Small intestine (tissue), 7 donors: Measurements from ENCODE around the gene CERS5. TPM values are rescaled to one million over a fixed set of nuclear protein-coding genes. Genes with fewer than 3 reads are reported as not detected.
A peak's percentile ranks its signal among the peaks of the same experiment; 100 is the strongest.

ENCODE experiments used
- DNase-seq, 2 donors: peaks; one replicate each; pipeline versions ENCODE4 v3.0.0 to v3.0.0-alpha.2; 2013
- FAIRE-seq: peaks from 2 replicates; lab custom pipeline; 2012; peaks lifted over from hg19 to GRCh38; lab: Jason Lieb, UNC
- H3K27ac ChIP-seq, 3 donors: one replicate each; pipeline ENCODE4 v1.5.1; 2013; ENCODE audit warnings: low read length in 2 of 3, mild to moderate bottlenecking in 2 of 3, control low read depth in 1 of 3, inconsistent platforms in 1 of 3, low read depth in 1 of 3, moderate library complexity in 1 of 3
- H3K27me3 ChIP-seq, 3 donors: one replicate each; pipeline ENCODE4 v1.6.1; 2013; ENCODE audit warnings: low read length in 3 of 3, inconsistent platforms in 1 of 3; ENCODE audit not compliant: control insufficient read depth in 3 of 3, insufficient read depth in 3 of 3
- H3K36me3 ChIP-seq, 3 donors: one replicate each; pipeline ENCODE4 v1.6.1; 2013; ENCODE audit warnings: low read length in 3 of 3, inconsistent platforms in 1 of 3, low read depth in 1 of 3, mild to moderate bottlenecking in 1 of 3, moderate library complexity in 1 of 3; ENCODE audit not compliant: control insufficient read depth in 3 of 3, insufficient read depth in 2 of 3
- H3K4me1 ChIP-seq, 3 donors: one replicate each; pipeline ENCODE4 v1.6.1; 2013; ENCODE audit warnings: low read length in 2 of 3, inconsistent platforms in 1 of 3, low read depth in 1 of 3, mild to moderate bottlenecking in 1 of 3, moderate library complexity in 1 of 3; ENCODE audit not compliant: control insufficient read depth in 3 of 3, insufficient read depth in 2 of 3
- H3K4me3 ChIP-seq, 3 donors: one replicate each; pipeline ENCODE4 v1.5.1; 2013; ENCODE audit warnings: low read length in 3 of 3, control low read depth in 1 of 3, inconsistent platforms in 1 of 3, low read depth in 1 of 3, mild to moderate bottlenecking in 1 of 3, moderate library complexity in 1 of 3
- H3K9me3 ChIP-seq, 2 donors: one replicate each; pipeline ENCODE4 v1.6.1; 2013; ENCODE audit warnings: low read depth in 1 of 2, low read length in 1 of 2; ENCODE audit not compliant: control insufficient read depth in 2 of 2, insufficient read depth in 1 of 2
- WGBS, 3 donors: extraction: QIAGEN DNeasy Blood & Tissue Kit; methylation state at CpG; one replicate each; pipeline ENCODE4 v1.1.7; 2013; 5-methylcytosine and 5-hydroxymethylcytosine counted together
- polyA plus RNA-seq, 4 donors: library from polyadenylated mRNA; stranded (reverse) in 3 of 4; unstranded in 1 of 4; fragments of 200-250 nt in 3 of 4; fragments of 120-200 nt in 1 of 4; gene quantifications; one replicate each; pipeline versions ENCODE4 v1.2.1 to v1.2.3, GENCODE V29; 2013
- donor health status: healthy with polysubstance abuse.
- donor health status: control.
- donor health status: control.
- donor health status: Bipolar disorder and iron deficiency.
- donor health status: healthy.

The CERS5 gene
- polyA plus RNA-seq, 4 donors: 10.1 to 29.2 (median 18.9) TPM

GRCh38 chr12:50205648-50206047 lies 38.5 kb upstream of the CERS5 start:
- peaks cover 0 to 13% (median 0%) of the 10 kb centered on the region in 3 donors for H3K4me1 ChIP-seq
- peaks cover 8 to 61% (median 10%) of the 10 kb centered on the region in 3 donors for H3K36me3 ChIP-seq
- no peaks in the 10 kb centered on the region for H3K9me3 ChIP-seq
- H3K4me3 ChIP-seq: no peak overlapping the region
- H3K27ac ChIP-seq: no peak overlapping the region
- FAIRE-seq (no peak), DNase-seq (no peak)
- 89 to 94% (median 91%) methylated on average over 6 of the region's 6 CpGs for WGBS, 3 donors
- H3K27me3 ChIP-seq: no peaks in the 10 kb centered on the region

GRCh38 chr12:50203691-50204090 lies 36.5 kb upstream of the CERS5 start:
- no peaks in the 10 kb centered on the region for H3K9me3 ChIP-seq
- FAIRE-seq: no peak
- no peak overlapping the region for H3K27ac ChIP-seq
- H3K4me3 ChIP-seq: no peak overlapping the region
- H3K4me1 ChIP-seq: peaks cover 0 to 13% (median 0%) of the 10 kb centered on the region in 3 donors
- 62 to 81% (median 77%) methylated on average over 2 of the region's 2 CpGs for WGBS, 3 donors
- DNase-seq: no peak
- no peaks in the 10 kb centered on the region for H3K27me3 ChIP-seq
- peaks cover 14 to 63% (median 15%) of the 10 kb centered on the region in 3 donors for H3K36me3 ChIP-seq

GRCh38 chr12:50201987-50202521 lies 34.9 kb upstream of the CERS5 start:
- FAIRE-seq (no peak), DNase-seq (peak; percentile 57 to 80)
- Histone ChIP-seq H3K4me1 (peaks cover 0 to 15% (median 0%) of the 10 kb centered on the region in 3 donors), H3K9me3 (no peaks in the 10 kb centered on the region), H3K27ac (peak overlapping the region in 2 of 3 donors; percentile 53 to 66), H3K36me3 (peaks cover 14 to 60% (median 15%) of the 10 kb centered on the region in 3 donors), H3K27me3 (no peaks in the 10 kb centered on the region), H3K4me3 (no peak overlapping the region)
- WGBS, 3 donors: 21 to 58% (median 32%) methylated on average over 3 of the region's 3 CpGs

- DNase-seq (no peak), FAIRE-seq (no peak)
- Histone ChIP-seq H3K4me3 (no peak overlapping the region), H3K36me3 (peaks cover 14 to 57% (median 16%) of the 10 kb centered on the region in 3 donors), H3K4me1 (peaks cover 0 to 15% (median 0%) of the 10 kb centered on the region in 3 donors), H3K27me3 (no peaks in the 10 kb centered on the region), H3K27ac (no peak overlapping the region), H3K9me3 (no peaks in the 10 kb centered on the region)
- 81 to 92% (median 85%) methylated on average over 2 of the region's 2 CpGs for WGBS, 3 donors
Observed at GRCh38 chr12:50200552-50201273, 33.5 kb upstream of the CERS5 start.

- Histone ChIP-seq H3K36me3 (peaks cover 8 to 57% (median 12%) of the 10 kb centered on the region in 3 donors), H3K9me3 (no peaks in the 10 kb centered on the region), H3K4me1 (peaks cover 0 to 15% (median 0%) of the 10 kb centered on the region in 3 donors), H3K27ac (no peak overlapping the region), H3K27me3 (no peaks in the 10 kb centered on the region), H3K4me3 (no peak overlapping the region)
- no peak for FAIRE-seq
- 75 to 90% (median 88%) methylated on average over 5 of the region's 5 CpGs for WGBS, 3 donors
- no peak for DNase-seq
Observed at GRCh38 chr12:50198829-50199228, 31.7 kb upstream of the CERS5 start.

- WGBS, 3 donors: 16 to 61% (median 44%) methylated on average over 5 of the region's 5 CpGs
- no peak overlapping the region for H3K4me3 ChIP-seq
- H3K9me3 ChIP-seq: no peaks in the 10 kb centered on the region
- no peak for FAIRE-seq
- peaks cover 0 to 19% (median 0%) of the 10 kb centered on the region in 3 donors for H3K4me1 ChIP-seq
- DNase-seq: peak; percentile 44 to 84
- peak overlapping the region in 1 of 3 donors; percentile 10 for H3K27ac ChIP-seq
- H3K36me3 ChIP-seq: peaks cover 8 to 52% (median 8%) of the 10 kb centered on the region in 3 donors
- H3K27me3 ChIP-seq: no peaks in the 10 kb centered on the region
Observed at GRCh38 chr12:50197297-50197727, 30.1 kb upstream of the CERS5 start.

- Histone ChIP-seq H3K4me3 (no peak overlapping the region), H3K27ac (no peak overlapping the region), H3K4me1 (peaks cover 0 to 15% (median 0%) of the 10 kb centered on the region in 3 donors), H3K9me3 (no peaks in the 10 kb centered on the region), H3K36me3 (peaks cover 8 to 54% (median 10%) of the 10 kb centered on the region in 3 donors), H3K27me3 (no peaks in the 10 kb centered on the region)
- WGBS, 3 donors: 62 to 76% (median 72%) methylated on average over 4 of the region's 4 CpGs
- no peak for DNase-seq
- no peak for FAIRE-seq
Observed at GRCh38 chr12:50196537-50196936, 29.4 kb upstream of the CERS5 start.

GRCh38 chr12:50195832-50196231 lies 28.7 kb upstream of the CERS5 start:
- DNase-seq (no peak), FAIRE-seq (no peak)
- Histone ChIP-seq H3K27me3 (no peaks in the 10 kb centered on the region), H3K27ac (no peak overlapping the region), H3K36me3 (peaks cover 10 to 60% (median 11%) of the 10 kb centered on the region in 3 donors), H3K4me3 (no peak overlapping the region), H3K9me3 (no peaks in the 10 kb centered on the region), H3K4me1 (peaks cover 0 to 12% (median 3%) of the 10 kb centered on the region in 3 donors)
- 84 to 96% (median 93%) methylated on average over 4 of the region's 4 CpGs for WGBS, 3 donors
